Measurements from ENCODE around the gene PIEZO2. TPM values are rescaled to one million over a fixed set of nuclear protein-coding genes. Genes with fewer than 3 reads are reported as not detected.

PIEZO2 gene
- total RNA-seq, 6 donors from 2014 or later: 6.5 to 37.7 (median 7.8) TPM

DNA sequence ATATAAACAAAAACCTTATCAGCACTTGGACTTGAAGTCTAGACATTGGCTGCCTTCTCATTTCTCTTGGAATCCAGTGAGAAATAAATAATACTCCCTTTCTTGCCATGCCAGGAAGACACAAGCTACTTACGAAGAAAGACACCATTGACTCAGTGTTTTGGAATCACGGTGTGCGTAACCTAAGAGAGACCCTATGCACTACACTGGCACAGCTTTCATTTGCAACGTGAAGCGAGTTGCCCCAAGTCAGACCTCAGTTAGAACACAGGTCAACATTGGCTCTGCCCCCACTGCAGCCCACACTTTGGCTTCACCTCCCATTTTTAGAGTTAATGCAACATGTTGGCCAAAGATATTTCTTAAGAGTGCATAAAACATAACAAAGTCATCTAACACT is 54.2 kb downstream of the PIEZO2 start:
- no peak overlapping the region for H3K27ac ChIP-seq
- TF ChIP-seq POLR2A (IDR thresholded peaks at IDR 0.05) (no peak), EP300 (IDR thresholded peaks at IDR 0.05) (no peak), POLR2AphosphoS5 (IDR thresholded peaks at IDR 0.05) (no peak)
- TF ChIP-seq, protein P1, sequence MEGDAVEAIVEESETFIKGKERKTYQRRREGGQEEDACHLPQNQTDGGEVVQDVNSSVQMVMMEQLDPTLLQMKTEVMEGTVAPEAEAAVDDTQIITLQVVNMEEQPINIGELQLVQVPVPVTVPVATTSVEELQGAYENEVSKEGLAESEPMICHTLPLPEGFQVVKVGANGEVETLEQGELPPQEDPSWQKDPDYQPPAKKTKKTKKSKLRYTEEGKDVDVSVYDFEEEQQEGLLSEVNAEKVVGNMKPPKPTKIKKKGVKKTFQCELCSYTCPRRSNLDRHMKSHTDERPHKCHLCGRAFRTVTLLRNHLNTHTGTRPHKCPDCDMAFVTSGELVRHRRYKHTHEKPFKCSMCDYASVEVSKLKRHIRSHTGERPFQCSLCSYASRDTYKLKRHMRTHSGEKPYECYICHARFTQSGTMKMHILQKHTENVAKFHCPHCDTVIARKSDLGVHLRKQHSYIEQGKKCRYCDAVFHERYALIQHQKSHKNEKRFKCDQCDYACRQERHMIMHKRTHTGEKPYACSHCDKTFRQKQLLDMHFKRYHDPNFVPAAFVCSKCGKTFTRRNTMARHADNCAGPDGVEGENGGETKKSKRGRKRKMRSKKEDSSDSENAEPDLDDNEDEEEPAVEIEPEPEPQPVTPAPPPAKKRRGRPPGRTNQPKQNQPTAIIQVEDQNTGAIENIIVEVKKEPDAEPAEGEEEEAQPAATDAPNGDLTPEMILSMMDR (IDR thresholded peaks at IDR 0.05): no peak
- ATAC-seq (ENCODE audit: low FRiP score in 2 of 2): no peak
- peaks cover 0 to 10% (median 4%) of the 10 kb centered on the region in 4 donors for H3K4me1 ChIP-seq
- no peaks in the 10 kb centered on the region for H3K9me3 ChIP-seq
- no peaks in the 10 kb centered on the region for H3K27me3 ChIP-seq
- H3K4me3 ChIP-seq: no peak overlapping the region
- no peak for DNase-seq
- no peaks in the 10 kb centered on the region for H3K36me3 ChIP-seq
- 80 to 90% methylated on average over 5 of the region's 5 CpGs for WGBS, 2 donors

DNA sequence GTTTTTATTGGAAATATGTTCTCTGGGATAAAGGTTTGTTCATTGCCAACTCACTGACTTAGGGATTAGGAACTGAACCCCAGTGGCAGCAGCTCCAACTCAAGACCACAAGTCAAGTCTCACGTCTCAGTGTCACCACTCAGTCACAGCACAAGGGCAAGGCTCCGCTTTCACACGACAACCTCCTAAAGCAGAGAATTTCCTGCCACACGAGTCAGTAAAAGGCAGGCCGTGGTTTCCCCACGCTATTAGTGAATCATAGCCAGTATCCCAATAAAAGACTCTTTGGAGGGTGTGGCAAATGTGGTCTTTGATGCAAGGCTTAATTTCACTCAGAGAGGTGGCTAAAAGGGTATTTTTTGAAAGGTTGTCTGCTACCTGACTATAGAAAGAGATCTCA is 57.6 kb downstream of the PIEZO2 start:
- Histone ChIP-seq H3K36me3 (no peaks in the 10 kb centered on the region), H3K9me3 (no peaks in the 10 kb centered on the region), H3K27me3 (no peaks in the 10 kb centered on the region), H3K4me3 (no peak overlapping the region), H3K4me1 (peaks cover 0 to 9% (median 5%) of the 10 kb centered on the region in 4 donors), H3K27ac (no peak overlapping the region)
- WGBS, 2 donors: 65 to 67% methylated on average over 6 of the region's 6 CpGs
- no peak for DNase-seq
- ATAC-seq (ENCODE audit: low FRiP score in 2 of 2): no peak
- TF ChIP-seq, protein P1 (IDR thresholded peaks at IDR 0.05): no peak
- TF ChIP-seq POLR2AphosphoS5 (IDR thresholded peaks at IDR 0.05) (no peak), POLR2A (IDR thresholded peaks at IDR 0.05) (no peak), EP300 (IDR thresholded peaks at IDR 0.05) (no peak)

DNA sequence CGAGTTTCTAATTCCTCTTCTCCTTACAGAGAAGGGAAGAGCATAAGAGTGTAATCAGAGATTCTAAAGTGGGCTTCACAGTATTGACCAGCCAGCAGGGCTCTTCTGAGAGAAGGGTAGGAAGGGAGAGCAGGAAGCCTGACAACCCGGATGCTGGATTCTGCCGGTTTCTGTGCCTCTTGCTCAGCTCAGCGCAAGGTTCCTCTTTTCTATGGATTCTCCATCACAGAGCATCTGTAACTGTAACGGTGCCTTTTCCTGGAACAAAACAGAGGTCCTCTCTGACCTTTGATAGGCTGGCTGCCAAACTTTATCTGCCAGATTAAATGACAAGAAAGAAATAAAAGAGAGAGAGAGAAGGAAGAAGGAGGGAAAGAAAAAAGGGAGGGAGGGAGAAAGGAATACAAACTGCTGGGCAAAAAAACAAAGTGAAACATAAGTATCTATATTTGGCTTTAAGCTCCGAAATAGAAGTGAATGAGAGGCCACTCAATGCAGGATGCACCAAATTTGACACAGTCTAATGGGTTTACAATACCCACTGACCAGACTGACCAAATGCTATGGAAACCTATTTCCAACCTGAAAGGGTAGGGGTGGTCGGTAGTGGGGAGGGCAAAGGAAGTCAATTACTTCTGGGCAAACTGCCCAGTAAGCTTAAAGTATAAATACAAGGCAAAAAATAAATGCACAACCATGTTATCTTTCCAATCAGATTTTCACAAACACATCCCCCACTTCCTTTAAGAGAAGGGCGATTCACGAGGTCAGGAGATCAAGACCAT is 59.2 kb downstream of the PIEZO2 start:
- Histone ChIP-seq H3K4me3 (no peak overlapping the region), H3K27me3 (no peaks in the 10 kb centered on the region), H3K27ac (no peak overlapping the region), H3K9me3 (no peaks in the 10 kb centered on the region), H3K4me1 (peaks cover 0 to 6% (median 0%) of the 10 kb centered on the region in 4 donors), H3K36me3 (no peaks in the 10 kb centered on the region)
- DNase-seq (no peak), ATAC-seq (ENCODE audit: low FRiP score in 2 of 2) (no peak)
- 19 to 23% methylated on average over 9 of the region's 9 CpGs for WGBS, 2 donors
- TF ChIP-seq POLR2AphosphoS5 (IDR thresholded peaks at IDR 0.05): no peak
- no peak for TF ChIP-seq EP300 (IDR thresholded peaks at IDR 0.05)
- TF ChIP-seq, protein P1 (IDR thresholded peaks at IDR 0.05): no peak
- no peak for TF ChIP-seq POLR2A (IDR thresholded peaks at IDR 0.05)

DNA sequence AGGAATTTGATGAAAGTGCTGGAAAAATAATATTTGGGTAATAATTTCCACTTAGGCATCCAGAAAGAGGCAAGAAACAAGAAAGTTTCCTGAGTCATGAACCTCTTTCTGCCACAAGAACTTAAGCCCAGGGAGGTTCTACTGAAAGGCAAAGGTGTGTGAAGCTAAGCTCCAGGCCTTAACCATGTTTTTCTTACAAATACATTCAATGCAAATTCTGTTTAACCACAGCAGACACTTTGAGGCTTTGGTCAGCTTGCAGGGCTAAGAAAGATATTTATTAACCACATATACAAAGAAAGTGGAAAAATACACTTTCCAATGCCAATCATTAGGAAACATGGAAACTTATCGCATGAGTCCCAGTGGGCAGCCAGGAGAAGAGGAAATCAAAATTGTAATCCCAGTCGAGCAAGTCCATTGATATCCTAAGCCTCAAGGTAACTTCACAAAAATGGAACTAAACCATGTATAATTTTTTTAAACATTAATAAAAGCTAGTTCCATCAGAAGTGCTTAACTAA is 68.3 kb downstream of the PIEZO2 start:
- no peak for DNase-seq
- H3K9me3 ChIP-seq: no peaks in the 10 kb centered on the region
- 86 to 95% methylated on average over 2 of the region's 2 CpGs for WGBS, 2 donors

More for the DNA sequence above, 68.3 kb downstream of the PIEZO2 start:
- ATAC-seq (ENCODE audit: low FRiP score in 2 of 2): no peak
- Histone ChIP-seq H3K4me3 (no peak overlapping the region), H3K4me1 (no peaks in the 10 kb centered on the region), H3K36me3 (no peaks in the 10 kb centered on the region), H3K27me3 (no peaks in the 10 kb centered on the region), H3K27ac (no peak overlapping the region)
- TF ChIP-seq EP300 (IDR thresholded peaks at IDR 0.05) (no peak), POLR2A (IDR thresholded peaks at IDR 0.05) (no peak), POLR2AphosphoS5 (IDR thresholded peaks at IDR 0.05) (no peak)
- TF ChIP-seq, protein P1 (IDR thresholded peaks at IDR 0.05): no peak

All from upper lobe of left lung (tissue), 6 donors.